HepG2 (cell line): Measurements from ENCODE around the gene RAB30. TPM values are rescaled to one million over a fixed set of nuclear protein-coding genes. Genes with fewer than 3 reads are reported as not detected.

Experiments
- ATAC-seq: fragments of 200-7000 bp; cut with Tn5 transposase; 3 replicates; pipeline ENCODE4 v1.9.1; 2020; ENCODE audit warnings: mild to moderate bottlenecking, moderate library complexity
- BruUV-seq: library from RNA; stranded (reverse); fragments of 400-500 nt; replicated peaks from 2 replicates; lab custom pipeline; 2021; lab: Mats Ljungman, UMichigan
- CTCF ChIA-PET: fragments of 300-600 bp; formaldehyde crosslinking; extraction: SDS; loops from one replicate; lab custom pipeline; 2021; ENCODE audit warnings: low total read pairs, inconsistent platforms, low intra/inter-chr PET ratio; lab: Yijun Ruan, JAX
- POLR2A ChIA-PET: fragments of 350-600 bp; sonication (Branson Sonifier 250); formaldehyde crosslinking; loops from one replicate; lab custom pipeline; 2020; ENCODE audit warnings: antibody characterized with exemption, inconsistent platforms; lab: Yijun Ruan, JAX
- DNase-seq: peaks from one replicate; pipeline ENCODE4 v3.0.0-alpha.2; 2015; ENCODE audit warnings: low spot score
- FAIRE-seq: peaks from 3 replicates; lab custom pipeline; 2011; peaks lifted over from hg19 to GRCh38; lab: Jason Lieb, UNC
- H2AFZ ChIP-seq: one replicate; pipeline ENCODE4 v1.6.1; 2011; ENCODE audit warnings: low read length, inconsistent platforms
- H3K27ac ChIP-seq: fragments of 300-600 bp; 3 replicates; pipeline ENCODE4 v1.8.0; 2011; ENCODE audit warnings: mixed run types, mild to moderate bottlenecking, mixed read lengths, low read length, inconsistent platforms; ENCODE audit not compliant: insufficient read depth; ENCODE audit errors: extremely low read length
- H3K27me3 ChIP-seq, 2 experiments: fragments of 200-600 bp in 1 of 2; 2 replicates in 1 of 2; 3 replicates in 1 of 2; pipeline versions ENCODE4 v1.6.0 to v1.8.0; 2011; ENCODE audit warnings: low read length in 2 of 2, mild to moderate bottlenecking in 2 of 2, moderate library complexity in 2 of 2, inconsistent platforms in 1 of 2; ENCODE audit not compliant: insufficient read depth in 2 of 2, control insufficient read depth in 1 of 2
- H3K36me3 ChIP-seq, 2 experiments: fragments of 200-600 bp in 1 of 2; replicated peaks in 1 of 2; 2 replicates in 1 of 2; 3 replicates in 1 of 2; pipeline versions ENCODE4 v1.5.1 to v1.8.0; 2011; ENCODE audit warnings: low read length in 2 of 2, inconsistent platforms in 1 of 2; ENCODE audit not compliant: insufficient read depth in 2 of 2, control insufficient read depth in 1 of 2
- H3K4me1 ChIP-seq: 2 replicates; pipeline ENCODE4 v1.5.1; 2012; ENCODE audit warnings: low read length, inconsistent platforms; ENCODE audit not compliant: insufficient read depth
- H3K4me2 ChIP-seq: 2 replicates; pipeline ENCODE4 v1.6.0; 2011; ENCODE audit warnings: low read depth, low read length, inconsistent platforms
- H3K4me3 ChIP-seq, 3 experiments: fragments of 200-600 bp in 1 of 3; sonication (generic), shearing (Covaris generic) in 1 of 3; replicated peaks in 1 of 3; 2 replicates each; pipeline ENCODE4 v1.5.1; 2011 to 2016; ENCODE audit warnings: low read length in 3 of 3, inconsistent platforms in 2 of 3, low read depth in 2 of 3, mild to moderate bottlenecking in 2 of 3, control low read depth in 1 of 3, mixed read lengths in 1 of 3; ENCODE audit not compliant: insufficient read depth in 1 of 3
- H3K79me2 ChIP-seq: one replicate; pipeline ENCODE4 v1.6.1; 2011; ENCODE audit warnings: low read length, inconsistent platforms; ENCODE audit not compliant: insufficient read depth
- H3K9ac ChIP-seq: 2 replicates; pipeline ENCODE4 v1.6.0; 2011; ENCODE audit warnings: mild to moderate bottlenecking, low read depth, low read length, inconsistent platforms; ENCODE audit not compliant: insufficient read depth
- H3K9me3 ChIP-seq: 2 replicates; pipeline ENCODE4 v1.5.1; 2012; ENCODE audit warnings: mild to moderate bottlenecking, low read length
- H4K20me1 ChIP-seq: 2 replicates; pipeline ENCODE4 v1.6.0; 2011; ENCODE audit warnings: inconsistent platforms, mild to moderate bottlenecking, low read length, moderate library complexity; ENCODE audit not compliant: insufficient read depth
- JDP2 ChIP-seq: sonication (generic); formaldehyde crosslinking; IDR thresholded peaks from 2 replicates; pipeline ENCODE4 v1.8.1; 2022; ENCODE audit warnings: missing genetic modification reagents, borderline replicate concordance
- KDM5A ChIP-seq: fragments of 200-600 bp; sonication (generic); IDR thresholded peaks from 2 replicates; pipeline ENCODE4 v1.7.0; 2018; ENCODE audit warnings: antibody characterized with exemption, mild to moderate bottlenecking, low read length, borderline replicate concordance
- PHF21A ChIP-seq: sonication (generic); formaldehyde crosslinking; IDR thresholded peaks from 2 replicates; pipeline ENCODE4 v1.5.0; 2020; ENCODE audit warnings: mild to moderate bottlenecking, missing genetic modification reagents
- PITX1 ChIP-seq: sonication (generic); formaldehyde crosslinking; IDR thresholded peaks from 2 replicates; pipeline ENCODE4 v1.5.1; 2020; ENCODE audit warnings: mild to moderate bottlenecking, missing genetic modification reagents
- RAD21 ChIP-seq: fragments of 450-650 bp; formaldehyde crosslinking; IDR thresholded peaks from 2 replicates; pipeline ENCODE4 v1.5.0; 2020; ENCODE audit warnings: mild to moderate bottlenecking
- RXRB ChIP-seq: IDR thresholded peaks from 2 replicates; pipeline ENCODE4 v1.6.1; 2016; ENCODE audit warnings: borderline replicate concordance, missing genetic modification reagents, missing compliant biosample characterization
- SOX13 ChIP-seq, 3 experiments: fragments of 450-650 bp in 1 of 3; sonication (generic) in 1 of 3; formaldehyde crosslinking in 1 of 3; IDR thresholded peaks in 2 of 3; conservative IDR thresholded peaks in 1 of 3; 2 replicates each; pipeline versions ENCODE4 v1.5.0 to v1.6.1; 2016 to 2020; ENCODE audit warnings: antibody characterized with exemption in 1 of 3, mild to moderate bottlenecking in 1 of 3, missing compliant biosample characterization in 1 of 3, missing genetic modification reagents in 1 of 3, moderate library complexity in 1 of 3
- ZNF180 ChIP-seq: sonication (generic); formaldehyde crosslinking; IDR thresholded peaks from 2 replicates; pipeline ENCODE4 v1.4.0; 2020; ENCODE audit warnings: low read depth, missing genetic modification reagents, borderline replicate concordance
- ZNF317 ChIP-seq: sonication (generic); formaldehyde crosslinking; IDR thresholded peaks from 2 replicates; pipeline ENCODE4 v1.5.0; 2020; ENCODE audit warnings: mild to moderate bottlenecking, missing genetic modification reagents
- ZNF367 ChIP-seq: sonication (generic); formaldehyde crosslinking; IDR thresholded peaks from 2 replicates; pipeline ENCODE4 v1.4.0; 2020; ENCODE audit warnings: missing genetic modification reagents, borderline replicate concordance
- ZSCAN31 ChIP-seq: sonication (generic); formaldehyde crosslinking; IDR thresholded peaks from 2 replicates; pipeline ENCODE4 v1.5.0; 2020; ENCODE audit warnings: low read depth, mild to moderate bottlenecking, missing genetic modification reagents
- WGBS: methylation state at CpG from one replicate; pipeline ENCODE4 v1.1.6; 2017; ENCODE audit warnings: low lambda C conversion rate; 5-methylcytosine and 5-hydroxymethylcytosine counted together
- in situ Hi-C: cut with HindIII; loops from 2 replicates; pipeline ENCODE4 v1.10.0; 2017; ENCODE audit warnings: low pct_unique_long_range_greater_than_20kb; ENCODE audit not compliant: extremely low pct_ligation_motif_present
- intact Hi-C: fragments of 100-400 bp; cut with micrococcal nuclease; formaldehyde crosslinking; loops from one replicate; pipeline ENCODE4 v1.10.0; 2022; ENCODE audit not compliant: unreplicated experiment
- polyA plus RNA-seq, 8 experiments: library from polyadenylated mRNA; depleted of rRNA in 3 of 8; stranded (reverse) in 7 of 8; unstranded in 1 of 8; fragments of >200 nt; fragmentation: Illumina TruSeq in 4 of 8; extraction: Trizol in 4 of 8; gene quantifications; 2 replicates each; pipeline versions ENCODE4 v1.2.1 to v1.2.3, GENCODE V29; 2011 to 2016; ENCODE audit warnings: low read depth in 4 of 8, missing spikeins in 1 of 8, mixed read lengths in 1 of 8; ENCODE audit not compliant: insufficient read depth in 1 of 8
- total RNA-seq, 5 experiments: library from RNA; depleted of rRNA; stranded (reverse); fragments of >200 nt; fragmentation: Illumina TruSeq; extraction: Trizol; gene quantifications; 2 replicates each; pipeline ENCODE4 v1.2.3, GENCODE V29; 2016; ENCODE audit warnings: low read depth in 1 of 5
- TF ChIP-seq, protein P1 (sequence below): IDR thresholded peaks from 2 replicates; pipeline ENCODE4 v1.6.1; 2016; ENCODE audit warnings: missing genetic modification reagents, missing compliant biosample characterization
- TF ChIP-seq, protein P2 (sequence below): sonication (generic); formaldehyde crosslinking; IDR thresholded peaks from 2 replicates; pipeline ENCODE4 v1.5.0; 2020; ENCODE audit warnings: mild to moderate bottlenecking, missing genetic modification reagents, moderate library complexity

The RAB30 gene
- total and polyA plus RNA-seq, 2 of the 13 experiments (the other 11 are each of a cell fraction or from before 2014, with no cell fraction given), result 3.7 to 5.0 TPM

DNA sequence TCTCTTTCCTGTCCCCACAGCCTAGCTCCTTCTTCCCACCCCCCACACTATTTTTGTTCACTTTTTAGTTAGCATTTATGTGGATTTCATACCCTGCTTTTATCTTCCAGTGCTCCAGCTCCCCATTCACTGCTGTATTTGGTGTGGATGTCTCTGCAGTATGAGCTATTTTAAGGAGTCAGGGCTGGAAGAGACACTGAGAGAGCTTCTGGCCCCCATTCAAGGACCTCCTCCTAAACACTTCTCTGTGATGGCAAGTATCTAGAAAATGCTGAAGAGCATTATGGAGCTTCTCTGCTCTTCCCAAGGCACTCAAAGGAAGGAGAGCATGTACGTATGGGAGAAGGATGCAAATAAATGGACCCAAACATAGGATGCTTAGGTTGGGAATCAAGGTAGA is 79.5 kb downstream of the RAB30 start:
- no peak for ATAC-seq
- TF ChIP-seq ZSCAN31 (CRISPR knock-in tag) (no peak), JDP2 (CRISPR knock-in tag) (no peak), PITX1 (CRISPR knock-in tag) (no peak), ZNF367 (CRISPR knock-in tag) (no peak), ZNF180 (CRISPR knock-in tag) (no peak)
- DNase-seq, result no peak
- 100% methylated on average over 1 of the region's 1 CpG for WGBS
- Histone ChIP-seq H4K20me1 (no peaks in the 10 kb centered on the region), H3K4me2 (no peak overlapping the region), H3K36me3 (peaks cover 2 to 4% of the 10 kb centered on the region in 2 experiments; a peak in 2 of 5 replicates), H3K27ac (no peak overlapping the region), H3K4me1 (peaks cover 40% of the 10 kb centered on the region), H3K27me3 (no peaks in the 10 kb centered on the region), H2AFZ (no peak overlapping the region), H3K4me3 (no peak overlapping the region), H3K9ac (no peak overlapping the region), H3K9me3 (no peaks in the 10 kb centered on the region), H3K79me2 (no peaks in the 10 kb centered on the region)
- CTCF ChIA-PET, result no interaction called here
- intact Hi-C loops, result no loop called here
- BruUV-seq, result no TSS peak
- in situ Hi-C loops, result no loop called here
- no peak for FAIRE-seq
- POLR2A ChIA-PET, result interaction anchor here (0.9 kb wide), 1 partner anchor 15 kb away, joined by 4 read pairs; no protein-coding TSS in a partner anchor

DNA sequence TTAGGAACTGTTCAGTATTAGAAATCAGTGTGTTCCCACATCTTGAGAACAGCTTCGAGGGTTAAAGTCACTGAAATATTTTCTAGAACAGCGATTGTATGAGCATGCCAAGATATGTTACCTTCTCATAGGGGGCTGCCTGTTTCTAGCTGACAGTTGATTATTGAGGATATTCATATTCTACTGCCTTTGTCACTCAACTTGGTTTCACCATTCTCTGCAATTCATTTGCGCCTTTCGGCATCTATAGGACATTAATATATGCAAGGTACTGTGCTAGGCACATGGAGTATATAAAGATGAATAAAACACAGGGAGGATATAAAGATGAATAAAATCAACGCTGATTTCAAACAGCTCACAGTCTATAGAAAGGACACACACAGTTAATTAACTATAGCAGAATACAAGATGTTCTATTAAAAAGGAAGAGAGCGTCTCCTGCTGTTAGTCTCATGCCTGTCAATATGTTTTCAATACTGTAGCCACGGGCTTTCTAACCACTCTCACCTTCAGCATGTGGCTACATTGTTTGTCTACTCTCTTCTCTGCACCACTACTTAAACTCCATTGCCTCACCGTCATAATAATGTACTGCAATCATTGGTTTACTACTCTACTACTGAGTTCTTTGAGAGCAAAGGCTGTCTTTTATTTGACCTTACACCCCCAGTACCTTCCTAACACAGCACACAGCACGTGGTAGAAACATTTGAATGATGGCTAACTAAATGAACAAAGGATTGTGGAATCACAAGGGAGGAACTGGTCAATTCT is 81.9 kb downstream of the RAB30 start:
- peak; percentile 79 for ATAC-seq
- CTCF ChIA-PET, result no interaction called here
- POLR2A ChIA-PET, result interaction anchor here (0.6 to 1.7 kb wide), 11 partner anchors 9 to 213 kb away, joined by 3 to 15 read pairs (median 5); partner anchors contain the start of genes PCF11, PRCP and RAB30
- TF ChIP-seq, protein P1, sequence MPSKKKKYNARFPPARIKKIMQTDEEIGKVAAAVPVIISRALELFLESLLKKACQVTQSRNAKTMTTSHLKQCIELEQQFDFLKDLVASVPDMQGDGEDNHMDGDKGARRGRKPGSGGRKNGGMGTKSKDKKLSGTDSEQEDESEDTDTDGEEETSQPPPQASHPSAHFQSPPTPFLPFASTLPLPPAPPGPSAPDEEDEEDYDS (CRISPR knock-in tag), result peak; percentile 58
- TF ChIP-seq ZNF317 (CRISPR knock-in tag), result 0 out of 2 replicates have a peak, but pooled peaks have one; percentile 27
- TF ChIP-seq RAD21, result 0 out of 2 replicates have a peak, but pooled peaks have one; percentile 13
- TF ChIP-seq, protein P2, sequence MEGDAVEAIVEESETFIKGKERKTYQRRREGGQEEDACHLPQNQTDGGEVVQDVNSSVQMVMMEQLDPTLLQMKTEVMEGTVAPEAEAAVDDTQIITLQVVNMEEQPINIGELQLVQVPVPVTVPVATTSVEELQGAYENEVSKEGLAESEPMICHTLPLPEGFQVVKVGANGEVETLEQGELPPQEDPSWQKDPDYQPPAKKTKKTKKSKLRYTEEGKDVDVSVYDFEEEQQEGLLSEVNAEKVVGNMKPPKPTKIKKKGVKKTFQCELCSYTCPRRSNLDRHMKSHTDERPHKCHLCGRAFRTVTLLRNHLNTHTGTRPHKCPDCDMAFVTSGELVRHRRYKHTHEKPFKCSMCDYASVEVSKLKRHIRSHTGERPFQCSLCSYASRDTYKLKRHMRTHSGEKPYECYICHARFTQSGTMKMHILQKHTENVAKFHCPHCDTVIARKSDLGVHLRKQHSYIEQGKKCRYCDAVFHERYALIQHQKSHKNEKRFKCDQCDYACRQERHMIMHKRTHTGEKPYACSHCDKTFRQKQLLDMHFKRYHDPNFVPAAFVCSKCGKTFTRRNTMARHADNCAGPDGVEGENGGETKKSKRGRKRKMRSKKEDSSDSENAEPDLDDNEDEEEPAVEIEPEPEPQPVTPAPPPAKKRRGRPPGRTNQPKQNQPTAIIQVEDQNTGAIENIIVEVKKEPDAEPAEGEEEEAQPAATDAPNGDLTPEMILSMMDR, result peak; percentile 62
- no peak for TF ChIP-seq SOX13 (IDR thresholded peaks at IDR 0.05)
- peak in 1 of 2 experiments; percentile 63; a peak in 2 of 4 replicates for TF ChIP-seq SOX13 (CRISPR knock-in tag; conservative IDR thresholded peaks at IDR 0.05 in 1 of 2, IDR thresholded peaks at IDR 0.05 in 1 of 2)
- 0 out of 2 replicates have a peak, but pooled peaks have one; percentile 16 for TF ChIP-seq RXRB (CRISPR knock-in tag)
- TF ChIP-seq PHF21A (CRISPR knock-in tag), result peak; percentile 59; the same call in 1 of the 2 replicates
- TF ChIP-seq KDM5A, result 0 out of 2 replicates have a peak, but pooled peaks have one; percentile 5

More for the DNA sequence above, 81.9 kb downstream of the RAB30 start:
- intact Hi-C loops, result loop anchor here (1.0 to 10.0 kb wide), 5 partner anchors 19 to 295 kb away; partner anchors contain the start of genes CCDC90B and RAB30
- in situ Hi-C loops, result no loop called here
- Histone ChIP-seq H3K36me3 (peaks cover 2 to 9% of the 10 kb centered on the region in 2 experiments; a peak in 2 of 5 replicates), H3K4me2 (peak overlapping the region; percentile 84), H3K79me2 (no peaks in the 10 kb centered on the region), H3K9me3 (no peaks in the 10 kb centered on the region), H3K27me3 (no peaks in the 10 kb centered on the region), H3K4me3 (peak overlapping the region in 2 of 3 experiments; percentile 22 to 45; a peak in 2 of 6 replicates), H3K27ac (peak overlapping the region; percentile 82), H2AFZ (peak overlapping the region; percentile 33), H3K4me1 (peaks cover 44% of the 10 kb centered on the region), H3K9ac (peak overlapping the region; percentile 57), H4K20me1 (no peaks in the 10 kb centered on the region)
- 25% methylated on average over 9 of the region's 9 CpGs for WGBS
- TSS peak; percentile 83 for BruUV-seq
- peak; percentile 78 for DNase-seq
- FAIRE-seq, result peak; percentile 79
